HEK293T (cell line): ENCODE results near the gene RAD51B.

ENCODE experiments used
- CTCF ChIA-PET: fragments of 350-600 bp; formaldehyde crosslinking; extraction: SDS; loops from one replicate; lab custom pipeline; 2021; ENCODE audit warnings: antibody characterized with exemption, inconsistent platforms; lab: Yijun Ruan, JAX
- POLR2A ChIA-PET: fragments of 350-600 bp; formaldehyde crosslinking; extraction: SDS; loops from one replicate; lab custom pipeline; 2020; ENCODE audit warnings: antibody characterized with exemption, inconsistent platforms; lab: Yijun Ruan, JAX
- DNase-seq: peaks from one replicate; pipeline ENCODE4 v3.0.0; 2012; ENCODE audit warnings: mixed read lengths; ENCODE audit errors: extremely low spot score
- ARNT ChIP-seq: fragments of 450-650 bp; IDR thresholded peaks from 2 replicates; pipeline ENCODE4 v1.6.1; 2017; ENCODE audit warnings: mild to moderate bottlenecking
- BHLHE40 ChIP-seq: fragments of 450-650 bp; IDR thresholded peaks from 2 replicates; pipeline ENCODE4 v1.6.1; 2016; ENCODE audit warnings: mild to moderate bottlenecking, moderate library complexity, borderline replicate concordance
- CTBP1 ChIP-seq: fragments of 450-650 bp; IDR thresholded peaks from 2 replicates; pipeline ENCODE4 v1.6.1; 2016; ENCODE audit warnings: borderline replicate concordance
- ELF4 ChIP-seq: fragments of 450-650 bp; IDR thresholded peaks from 2 replicates; pipeline ENCODE4 v1.6.1; 2017; ENCODE audit warnings: antibody characterized with exemption
- FOXA1 ChIP-seq: fragments of 450-650 bp; IDR thresholded peaks from 2 replicates; pipeline ENCODE4 v1.6.1; 2016; ENCODE audit warnings: mild to moderate bottlenecking
- FOXK2 ChIP-seq: fragments of 450-650 bp; IDR thresholded peaks from 2 replicates; pipeline ENCODE4 v1.6.1; 2016; ENCODE audit warnings: mild to moderate bottlenecking
- FOXM1 ChIP-seq: fragments of 450-650 bp; IDR thresholded peaks from 2 replicates; pipeline ENCODE4 v1.6.1; 2017; ENCODE audit warnings: mild to moderate bottlenecking, borderline replicate concordance
- HDGF ChIP-seq: fragments of 450-650 bp; IDR thresholded peaks from 2 replicates; pipeline ENCODE4 v1.6.1; 2017; ENCODE audit warnings: antibody characterized with exemption, borderline replicate concordance
- L3MBTL2 ChIP-seq: fragments of 450-650 bp; conservative IDR thresholded peaks from 2 replicates; pipeline ENCODE4 v1.6.1; 2016; ENCODE audit warnings: mild to moderate bottlenecking
- LEF1 ChIP-seq: fragments of 450-650 bp; IDR thresholded peaks from 2 replicates; pipeline ENCODE4 v1.6.1; 2017; ENCODE audit warnings: mild to moderate bottlenecking, borderline replicate concordance
- NFRKB ChIP-seq: fragments of 450-650 bp; IDR thresholded peaks from 2 replicates; pipeline ENCODE4 v1.6.1; 2016; ENCODE audit warnings: mild to moderate bottlenecking, moderate library complexity
- PKNOX1 ChIP-seq: fragments of 450-650 bp; IDR thresholded peaks from 2 replicates; pipeline ENCODE4 v1.6.1; 2016
- SP1 ChIP-seq: fragments of 450-650 bp; IDR thresholded peaks from 2 replicates; pipeline ENCODE4 v1.6.1; 2017
- SUZ12 ChIP-seq: fragments of 450-650 bp; IDR thresholded peaks from 2 replicates; pipeline ENCODE4 v1.6.1; 2016; ENCODE audit warnings: mild to moderate bottlenecking
- TARDBP ChIP-seq: fragments of 450-650 bp; IDR thresholded peaks from 2 replicates; pipeline ENCODE4 v1.6.1; 2016
- ZNF384 ChIP-seq: fragments of 450-650 bp; IDR thresholded peaks from 2 replicates; pipeline ENCODE4 v1.6.1; 2016

The RAD51B gene

GRCh38 chr14:67785270-67786109 lies 34.1 kb upstream of the RAD51B start:
- CTCF ChIA-PET, result no interaction called here
- POLR2A ChIA-PET, result no interaction called here
- DNase-seq, result no peak
- TF ChIP-seq LEF1, result no peak
- no peak for TF ChIP-seq PKNOX1
- no peak for TF ChIP-seq FOXA1
- no peak for TF ChIP-seq BHLHE40
- TF ChIP-seq TARDBP, result no peak
- TF ChIP-seq ELF4, result no peak
- TF ChIP-seq ARNT, result no peak
- TF ChIP-seq L3MBTL2, result no peak
- TF ChIP-seq ZNF384, result no peak
- TF ChIP-seq SP1, result no peak
- TF ChIP-seq FOXM1, result no peak
- no peak for TF ChIP-seq HDGF
- TF ChIP-seq SUZ12, result no peak
- no peak for TF ChIP-seq NFRKB
- no peak for TF ChIP-seq FOXK2
- TF ChIP-seq CTBP1, result no peak

GRCh38 chr14:67787673-67788072 lies 31.9 kb upstream of the RAD51B start:
- ChIA-PET CTCF (no interaction called here), POLR2A (no interaction called here)
- DNase-seq, result no peak
- TF ChIP-seq SP1 (no peak), SUZ12 (no peak), BHLHE40 (no peak), ARNT (no peak)

GRCh38 chr14:67798731-67799130 lies 20.8 kb upstream of the RAD51B start:
- TF ChIP-seq ELF4, result no peak
- TF ChIP-seq ARNT, result no peak
- no peak for TF ChIP-seq PKNOX1
- no peak for TF ChIP-seq FOXA1
- TF ChIP-seq TARDBP, result no peak
- no peak for TF ChIP-seq SP1
- no peak for TF ChIP-seq FOXM1
- TF ChIP-seq L3MBTL2, result no peak
- no peak for TF ChIP-seq CTBP1
- no peak for TF ChIP-seq ZNF384
- no peak for TF ChIP-seq HDGF
- no peak for TF ChIP-seq LEF1
- no peak for TF ChIP-seq NFRKB
- TF ChIP-seq BHLHE40, result no peak
- no peak for TF ChIP-seq SUZ12
- TF ChIP-seq FOXK2, result no peak
- ChIA-PET POLR2A (interaction anchor here (1.1 kb wide), 1 partner anchor 18 kb away, joined by 3 read pairs; the partner anchor contains the start of gene ZFYVE26), CTCF (no interaction called here)
- DNase-seq, result no peak

GRCh38 chr14:67800743-67801142 lies 18.8 kb upstream of the RAD51B start:
- ChIA-PET POLR2A (no interaction called here), CTCF (no interaction called here)

GRCh38 chr14:67806246-67806645 lies 13.3 kb upstream of the RAD51B start:
- ChIA-PET CTCF (no interaction called here), POLR2A (interaction anchor here (2.6 kb wide), 1 partner anchor 10 kb away, joined by 11 read pairs; the partner anchor contains the start of gene ZFYVE26)
- no peak for DNase-seq
- no peak for TF ChIP-seq SUZ12
- TF ChIP-seq FOXA1, result no peak
- no peak for TF ChIP-seq FOXK2

More at GRCh38 chr14:67800743-67801142, 18.8 kb upstream of the RAD51B start:
- DNase-seq, result no peak
- TF ChIP-seq ZNF384 (no peak), FOXA1 (no peak), BHLHE40 (no peak), L3MBTL2 (no peak), TARDBP (no peak), LEF1 (no peak), SP1 (no peak), ELF4 (no peak), PKNOX1 (no peak), NFRKB (no peak), HDGF (no peak), ARNT (no peak), CTBP1 (no peak), FOXM1 (no peak), FOXK2 (no peak), SUZ12 (no peak)

GRCh38 chr14:67814821-67815220 lies 4.8 kb upstream of the RAD51B start:
- POLR2A ChIA-PET, result no interaction called here
- no peak for TF ChIP-seq NFRKB
- TF ChIP-seq L3MBTL2, result no peak
- no peak for TF ChIP-seq BHLHE40
- TF ChIP-seq HDGF, result no peak
- TF ChIP-seq FOXK2, result no peak
- no peak for TF ChIP-seq ELF4
- TF ChIP-seq PKNOX1, result no peak
- no peak for TF ChIP-seq LEF1
- no peak for TF ChIP-seq ARNT
- no peak for TF ChIP-seq SP1
- TF ChIP-seq FOXA1, result no peak
- TF ChIP-seq TARDBP, result no peak
- no peak for TF ChIP-seq FOXM1
- TF ChIP-seq ZNF384, result no peak
- TF ChIP-seq CTBP1, result no peak
- TF ChIP-seq SUZ12, result no peak
- CTCF ChIA-PET, result no interaction called here
- DNase-seq, result no peak
